Endodermal cell (in vitro differentiated cells): Measurements from ENCODE around the gene ST8SIA5. TPM values are rescaled to one million over a fixed set of nuclear protein-coding genes. Genes with fewer than 3 reads are reported as not detected.

Source experiments
- DNase-seq: peaks from one replicate; pipeline ENCODE4 v3.0.0-alpha.2; 2017
- H3K27ac ChIP-seq: 2 replicates; pipeline ENCODE4 v1.5.1; 2013; ENCODE audit warnings: mild to moderate bottlenecking, low read depth, low read length, moderate library complexity
- H3K27me3 ChIP-seq: 2 replicates; pipeline ENCODE4 v1.6.1; 2013; ENCODE audit warnings: mild to moderate bottlenecking, low read length, moderate library complexity; ENCODE audit not compliant: insufficient read depth, control insufficient read depth, poor library complexity, severe bottlenecking
- H3K36me3 ChIP-seq: 2 replicates; pipeline ENCODE4 v1.7.0; 2013; ENCODE audit warnings: mild to moderate bottlenecking, low read length, moderate library complexity; ENCODE audit not compliant: control insufficient read depth, insufficient read depth
- H3K4me1 ChIP-seq: one replicate; pipeline ENCODE4 v1.7.0; 2013; ENCODE audit warnings: low read length; ENCODE audit not compliant: control insufficient read depth, insufficient read depth
- H3K4me3 ChIP-seq: 2 replicates; pipeline ENCODE4 v1.5.1; 2013; ENCODE audit warnings: mild to moderate bottlenecking, low read length, moderate library complexity
- H3K9ac ChIP-seq: 2 replicates; pipeline ENCODE4 v1.6.1; 2013; ENCODE audit warnings: mild to moderate bottlenecking, low read length, moderate library complexity; ENCODE audit not compliant: poor library complexity, severe bottlenecking; ENCODE audit errors: extremely low read depth
- H3K9me3 ChIP-seq: 2 replicates; pipeline ENCODE4 v1.6.1; 2013; ENCODE audit warnings: mild to moderate bottlenecking, low read length, moderate library complexity; ENCODE audit not compliant: control insufficient read depth
- H3K27ac Mint-ChIP-seq: 2 replicates; pipeline ENCODE4 v1.8.0; 2020; ENCODE audit warnings: mixed read lengths
- H3K27me3 Mint-ChIP-seq: 2 replicates; pipeline ENCODE4 v1.8.0; 2021; ENCODE audit warnings: mild to moderate bottlenecking, mixed read lengths; ENCODE audit not compliant: insufficient read depth
- H3K36me3 Mint-ChIP-seq: 2 replicates; pipeline ENCODE4 v1.8.0; 2020; ENCODE audit warnings: low read depth, mixed read lengths
- H3K4me1 Mint-ChIP-seq: 2 replicates; pipeline ENCODE4 v1.8.0; 2020; ENCODE audit warnings: mixed read lengths
- H3K4me3 Mint-ChIP-seq: 2 replicates; pipeline ENCODE4 v1.8.0; 2020; ENCODE audit warnings: mild to moderate bottlenecking, moderate library complexity, mixed read lengths
- H3K9me3 Mint-ChIP-seq: 2 replicates; pipeline ENCODE4 v1.8.0; 2020; ENCODE audit warnings: mild to moderate bottlenecking, mixed read lengths
- CTCF ChIP-seq: fragments of 200-600 bp; sonication (generic); conservative IDR thresholded peaks from 2 replicates; pipeline ENCODE4 v1.5.0; 2021; ENCODE audit warnings: antibody characterized with exemption, mild to moderate bottlenecking
- WGBS, 2 experiments: methylation state at CpG; one replicate each; pipeline versions ENCODE4 v1.1.5 to v1.1.7; 2013; ENCODE audit warnings: missing lambda C conversion rate in 2 of 2, mixed read lengths in 1 of 2; ENCODE audit not compliant: insufficient coverage in 1 of 2, insufficient read length in 1 of 2; 5-methylcytosine and 5-hydroxymethylcytosine counted together
- total RNA-seq, 2 donors: library from RNA; stranded (reverse); fragmentation: NEBNext Ultra II Directional in 1 of 2; extraction: Animal tissue kit (Norgen Biotek cat#: 25700) in 1 of 2; gene quantifications; 2 replicates in 1 of 2; 3 replicates in 1 of 2; pipeline ENCODE4 v1.2.1, GENCODE V29; 2021

ST8SIA5 gene
- total RNA-seq, 2 donors from 2014 or later = 0.24 to 0.73 TPM

- TF ChIP-seq CTCF = no peak
- Mint-ChIP-seq H3K4me1 (no peaks in the 10 kb centered on the region), H3K27ac (no peak overlapping the region), H3K9me3 (peaks cover 3% of the 10 kb centered on the region), H3K27me3 (no peaks in the 10 kb centered on the region), H3K36me3 (no peaks in the 10 kb centered on the region), H3K4me3 (no peak overlapping the region)
- Histone ChIP-seq H3K4me3 (no peak overlapping the region), H3K36me3 (no peaks in the 10 kb centered on the region), H3K27ac (no peak overlapping the region), H3K9ac (no peak overlapping the region), H3K9me3 (no peaks in the 10 kb centered on the region), H3K4me1 (no peaks in the 10 kb centered on the region), H3K27me3 (no peaks in the 10 kb centered on the region)
- WGBS, 2 experiments = 83 to 91% methylated on average over 2 to 4 of the region's 4 CpGs
- DNase-seq = peak; percentile 7
These were observed 32.9 kb downstream of the ST8SIA5 start for GRCh38 chr18:46723856-46724415.

- Histone ChIP-seq H3K4me3 (no peak overlapping the region), H3K4me1 (no peaks in the 10 kb centered on the region), H3K27me3 (no peaks in the 10 kb centered on the region), H3K9ac (no peak overlapping the region), H3K9me3 (no peaks in the 10 kb centered on the region), H3K27ac (no peak overlapping the region), H3K36me3 (no peaks in the 10 kb centered on the region)
- no peak overlapping the region for H3K4me3 Mint-ChIP-seq
- no peaks in the 10 kb centered on the region for H3K36me3 Mint-ChIP-seq
- H3K27me3 Mint-ChIP-seq = no peaks in the 10 kb centered on the region
- H3K4me1 Mint-ChIP-seq = no peaks in the 10 kb centered on the region
- WGBS, 2 experiments = 73 to 80% methylated on average over 5 of the region's 5 CpGs
- H3K27ac Mint-ChIP-seq = no peak overlapping the region
- no peaks in the 10 kb centered on the region for H3K9me3 Mint-ChIP-seq
- DNase-seq = no peak
- no peak for TF ChIP-seq CTCF
These were observed 34.8 kb downstream of the ST8SIA5 start for GRCh38 chr18:46722051-46722450.

GRCh38 chr18:46721331-46721730 lies 35.5 kb downstream of the ST8SIA5 start:
- no peaks in the 10 kb centered on the region for H3K4me1 ChIP-seq
- no peaks in the 10 kb centered on the region for H3K27me3 Mint-ChIP-seq

More at GRCh38 chr18:46721331-46721730, 35.5 kb downstream of the ST8SIA5 start:
- Mint-ChIP-seq H3K27ac (no peak overlapping the region), H3K9me3 (no peaks in the 10 kb centered on the region), H3K4me3 (no peak overlapping the region), H3K4me1 (no peaks in the 10 kb centered on the region), H3K36me3 (no peaks in the 10 kb centered on the region)
- no peaks in the 10 kb centered on the region for H3K9me3 ChIP-seq
- 91 to 94% methylated on average over 8 of the region's 8 CpGs for WGBS, 2 experiments
- no peak overlapping the region for H3K4me3 ChIP-seq
- DNase-seq = peak; percentile 20
- H3K27ac ChIP-seq = no peak overlapping the region
- no peak for TF ChIP-seq CTCF
- H3K36me3 ChIP-seq = no peaks in the 10 kb centered on the region
- H3K27me3 ChIP-seq = no peaks in the 10 kb centered on the region
- H3K9ac ChIP-seq = no peak overlapping the region
